Measurements from ENCODE around the gene CCDC102B.

Gene CCDC102B

GRCh38 chr18:69102959-69103358 lies 305.1 kb downstream of the CCDC102B start:
- DNase-seq, result no peak
